ENCODE results near the gene FUCA1.

DNA sequence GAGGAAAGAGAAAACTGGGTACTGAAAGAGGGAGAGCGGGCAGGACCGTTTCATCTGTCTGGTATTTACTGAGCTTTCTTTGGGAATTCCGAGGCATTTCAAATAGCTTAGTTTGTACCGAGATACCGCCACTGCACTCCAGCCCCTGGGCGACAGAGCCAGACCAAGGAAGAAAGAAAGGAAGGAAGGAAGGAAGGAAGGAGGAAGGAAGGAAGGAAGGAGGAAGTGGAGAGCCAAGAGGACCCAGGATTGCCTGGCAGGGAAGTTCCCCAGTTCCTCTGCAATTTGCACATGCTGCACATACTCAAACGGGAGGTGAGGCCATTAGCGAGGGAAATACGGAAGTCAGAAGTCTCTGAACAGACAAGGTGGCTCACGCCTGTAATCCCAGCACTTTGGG, 961 bp upstream of the FUCA1 start:
- TF ChIP-seq CTCF (IDR thresholded peaks at IDR 0.05; ENCODE audit: low read depth, low read length, poor library complexity, severe bottlenecking) (no peak), EZH2phosphoT487 (IDR thresholded peaks at IDR 0.05; ENCODE audit: borderline replicate concordance, low read length) (no peak)
